GM15510 (cell line): ENCODE results near the gene SACM1L.

Experiments used
- POLR2A ChIP-seq: IDR thresholded peaks from 3 replicates; pipeline ENCODE4 v1.6.1; 2011; ENCODE audit warnings: borderline replicate concordance; ENCODE audit not compliant: insufficient read length; ENCODE audit errors: extremely low read depth

Gene SACM1L

DNA sequence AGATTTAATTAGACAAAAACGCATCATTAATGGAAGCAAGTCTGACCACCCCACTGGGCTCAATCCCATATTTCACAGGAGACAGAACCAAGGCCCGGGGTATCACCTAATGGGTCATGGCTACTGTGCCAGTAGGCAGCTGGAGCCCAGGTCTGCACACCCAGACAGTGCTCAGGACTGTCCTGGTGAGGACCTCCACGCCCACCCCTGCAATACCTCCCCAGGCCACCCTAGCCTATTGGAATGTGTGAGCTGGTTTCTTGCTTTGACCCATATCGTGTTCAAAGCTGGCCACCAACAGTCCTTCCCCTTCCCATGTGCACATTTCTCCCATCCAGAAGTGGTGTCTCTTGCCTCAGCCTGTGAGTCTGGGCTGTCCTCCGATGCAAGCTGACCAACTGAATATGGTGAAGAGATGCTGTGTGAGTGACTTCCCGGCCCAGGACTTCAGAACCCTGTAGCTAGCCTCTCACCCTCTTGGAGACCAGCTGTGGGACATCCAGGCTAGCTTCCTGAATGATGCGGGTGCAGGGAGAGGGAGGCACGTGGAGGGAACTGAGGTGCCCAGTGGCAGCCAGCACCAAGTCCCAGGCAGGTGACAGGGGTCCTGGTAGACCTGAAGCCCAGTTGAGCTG lies 88.0 kb downstream of the SACM1L start:
- no peak for TF ChIP-seq POLR2A

DNA sequence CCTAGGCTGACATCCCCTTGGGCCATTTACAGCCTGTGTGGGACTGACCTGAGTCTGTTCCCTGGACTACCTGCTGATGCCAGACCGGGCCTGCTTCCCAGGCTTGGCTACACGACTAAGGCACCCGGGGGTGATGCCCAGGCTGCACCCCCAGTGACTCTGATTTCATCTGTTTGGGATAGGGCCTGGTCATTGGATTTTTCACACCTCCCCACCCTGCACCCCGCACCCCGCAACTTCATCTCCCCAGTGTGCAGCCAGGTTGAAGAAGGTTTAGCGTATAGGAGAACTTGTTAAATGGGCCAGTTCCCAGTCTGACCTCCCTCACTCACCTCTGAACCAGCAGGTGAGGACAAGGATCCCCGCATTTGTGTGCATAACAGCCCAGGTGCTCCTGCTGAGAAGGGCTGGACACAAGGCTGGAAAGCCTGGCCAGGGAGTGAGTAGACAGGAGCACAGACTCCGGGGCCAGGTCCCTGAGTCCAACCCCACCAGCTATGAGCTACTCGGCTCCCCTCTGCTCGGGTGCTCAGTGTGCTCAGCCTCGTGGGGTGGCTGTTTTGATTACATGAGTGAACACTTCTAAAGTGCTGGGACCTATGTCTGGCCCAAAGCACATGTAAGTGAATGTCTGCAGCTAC lies 88.7 kb downstream of the SACM1L start:
- TF ChIP-seq POLR2A: no peak

DNA sequence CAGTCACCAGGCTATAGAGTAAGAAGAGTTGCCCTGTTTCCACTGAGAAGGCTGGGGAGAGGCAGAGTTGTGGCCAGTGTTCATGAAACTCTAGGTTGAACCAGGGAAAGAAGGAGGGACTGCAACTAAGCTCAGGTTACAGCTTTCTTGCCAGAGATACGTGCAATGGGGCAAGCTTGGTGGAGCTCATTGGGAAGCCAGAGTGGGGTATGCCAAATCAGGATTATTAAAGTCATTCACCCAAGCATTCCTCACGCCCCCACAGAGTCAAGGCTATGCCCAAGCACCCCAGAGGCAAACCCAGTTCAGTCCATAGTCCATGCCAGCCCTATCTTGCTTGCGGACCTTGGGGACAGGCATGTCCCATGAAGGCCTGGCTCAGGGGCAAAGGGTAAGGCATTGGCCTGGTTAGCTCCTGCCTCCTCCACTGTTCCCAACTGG lies 89.6 kb downstream of the SACM1L start:
- TF ChIP-seq POLR2A: no peak

DNA sequence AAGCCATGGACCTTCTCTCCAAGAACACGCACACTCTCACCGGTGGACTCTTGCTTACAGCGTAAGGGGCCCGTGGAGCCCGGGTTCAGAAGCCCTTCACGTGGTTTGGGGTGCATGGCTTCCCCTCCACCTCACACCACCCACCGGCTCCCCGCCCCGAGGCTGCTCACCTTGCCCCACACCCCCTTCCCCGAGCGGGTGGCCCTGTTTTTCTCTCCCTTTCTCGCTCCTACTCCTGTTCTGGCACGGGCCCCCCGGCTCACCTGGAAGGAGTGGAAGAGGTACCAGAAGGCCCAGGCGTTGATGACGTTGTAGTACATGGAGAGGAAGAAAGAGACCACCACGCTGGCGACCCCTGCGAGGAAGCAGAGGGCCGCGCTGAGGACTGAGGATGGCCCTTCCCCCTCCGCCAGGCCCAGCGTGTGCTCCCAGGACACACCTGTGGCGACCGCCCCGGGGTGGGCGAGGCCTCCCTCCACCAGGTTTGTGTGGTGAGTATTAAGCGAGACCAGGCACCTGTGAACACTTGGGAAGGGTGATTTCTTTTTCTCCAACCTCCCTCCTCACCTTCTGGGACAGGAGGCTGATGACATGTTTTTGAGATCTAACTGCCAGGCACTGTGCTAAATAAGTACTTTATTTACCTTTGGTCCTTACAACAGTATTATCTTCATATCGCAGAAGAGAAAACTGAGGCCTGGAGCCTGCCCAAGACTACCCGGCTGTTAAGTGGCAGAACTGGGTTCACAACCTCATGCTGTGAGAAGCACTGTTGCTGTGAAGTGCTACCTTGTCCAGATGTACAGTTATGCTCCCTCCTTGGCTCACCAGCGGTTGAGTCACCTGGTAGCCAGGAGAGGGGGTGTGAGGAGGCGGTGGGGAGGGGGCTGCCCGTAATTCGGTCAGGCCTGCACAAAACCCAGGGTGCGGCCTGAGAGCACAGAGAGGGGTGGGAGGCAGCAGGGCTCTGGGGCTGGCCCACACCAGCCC lies 90.8 kb downstream of the SACM1L start:
- no peak for TF ChIP-seq POLR2A

DNA sequence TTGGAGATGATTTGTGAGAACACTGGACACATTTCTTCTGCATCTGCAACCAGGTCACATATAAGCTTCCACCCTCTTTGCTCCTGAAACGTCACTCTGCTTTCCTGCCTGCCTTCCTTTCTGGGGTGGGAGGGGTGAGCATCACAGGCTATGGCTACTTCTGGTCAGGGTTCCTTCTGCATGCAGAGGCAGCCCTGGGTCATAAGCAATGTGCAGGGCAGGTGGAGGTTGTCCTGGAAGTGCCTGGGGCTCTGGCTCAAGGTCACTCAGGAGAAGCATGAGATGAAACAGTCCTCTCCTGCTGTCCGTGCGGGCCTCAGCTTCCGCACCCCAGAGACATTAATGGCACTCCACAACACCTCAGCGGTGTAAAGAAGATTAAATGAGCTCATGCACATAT lies 92.1 kb downstream of the SACM1L start:
- no peak for TF ChIP-seq POLR2A

DNA sequence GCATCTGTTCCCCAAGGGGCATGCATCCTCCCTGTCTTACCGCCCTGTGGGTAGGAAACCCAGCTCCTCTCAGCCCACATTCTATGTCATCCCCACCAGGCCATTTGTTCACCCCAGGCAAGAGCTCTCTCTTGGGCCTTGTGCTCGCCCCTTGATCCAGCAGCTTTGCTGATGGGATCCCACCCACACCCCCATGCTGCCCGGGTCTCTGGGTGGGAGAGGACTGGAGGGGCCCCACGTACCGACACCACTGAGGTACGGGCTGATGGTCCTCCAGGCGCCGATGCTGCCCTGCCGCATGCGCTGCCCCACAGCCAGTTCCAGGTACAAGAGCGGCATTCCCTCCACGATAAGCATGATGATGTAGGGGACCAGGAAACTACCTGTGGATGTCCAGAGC lies 92.6 kb downstream of the SACM1L start:
- TF ChIP-seq POLR2A: no peak

DNA sequence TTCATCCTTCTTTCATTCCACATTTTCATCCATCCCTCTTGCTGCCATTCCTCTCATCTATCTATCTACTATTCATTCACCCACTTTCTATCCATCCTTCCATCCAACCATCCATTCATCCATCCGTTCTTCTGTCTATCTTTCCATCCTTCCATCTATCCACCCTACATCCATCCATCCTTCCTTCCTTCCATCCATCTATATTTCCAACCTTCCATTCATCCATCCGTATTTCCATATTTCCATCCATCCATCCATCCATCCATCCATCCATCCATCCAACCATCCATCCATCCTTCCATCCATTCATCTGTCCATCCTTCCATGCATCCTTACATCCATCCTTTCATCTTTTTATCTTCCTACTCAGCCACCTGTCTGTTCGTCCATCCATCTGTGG lies 93.2 kb downstream of the SACM1L start:
- no peak for TF ChIP-seq POLR2A

DNA sequence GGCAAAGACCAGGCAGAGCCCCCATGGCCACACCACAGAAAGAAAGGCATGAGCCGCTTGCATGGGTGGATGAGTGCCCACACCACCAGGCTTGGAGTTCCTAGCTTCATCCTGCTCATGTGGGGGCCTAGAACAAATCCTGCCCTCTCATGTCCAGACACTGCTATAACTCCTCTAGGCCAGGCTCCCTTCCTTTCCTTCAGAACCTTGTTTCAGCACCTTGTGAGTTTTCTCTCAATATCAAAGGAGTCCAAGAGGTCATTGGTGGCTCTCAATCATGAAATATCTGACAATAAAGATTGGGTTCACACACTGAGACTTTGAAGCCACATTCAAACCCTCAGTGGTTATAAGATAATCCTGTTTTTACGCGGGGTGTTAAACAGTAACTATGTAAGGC lies 94.5 kb downstream of the SACM1L start:
- TF ChIP-seq POLR2A: no peak

DNA sequence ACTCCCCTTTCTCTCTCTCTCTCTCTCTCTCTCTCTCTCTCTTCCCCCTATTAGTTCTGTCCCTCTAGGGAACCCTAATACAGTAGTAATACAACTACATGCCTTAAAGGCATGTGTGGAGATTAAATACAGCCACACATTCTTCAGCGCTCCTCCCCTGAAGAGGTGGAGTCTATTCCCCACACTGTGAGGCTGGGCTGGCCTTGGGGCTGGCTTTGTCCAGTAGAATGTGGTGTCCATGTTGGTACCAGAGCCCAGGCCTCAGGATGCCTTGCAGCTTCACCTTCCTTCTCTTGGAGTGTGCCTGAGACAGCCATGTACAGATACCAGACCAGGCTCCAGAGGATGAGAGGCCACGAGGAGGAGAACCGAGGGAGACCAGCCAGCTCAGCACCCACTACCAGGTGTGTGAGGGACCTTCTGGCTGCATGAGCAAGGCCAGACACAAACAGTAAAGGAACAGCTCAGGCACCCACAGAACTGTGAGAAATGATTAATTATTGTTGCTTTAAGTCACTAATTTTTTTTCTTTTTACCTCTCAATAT lies 96.5 kb downstream of the SACM1L start:
- no peak for TF ChIP-seq POLR2A

DNA sequence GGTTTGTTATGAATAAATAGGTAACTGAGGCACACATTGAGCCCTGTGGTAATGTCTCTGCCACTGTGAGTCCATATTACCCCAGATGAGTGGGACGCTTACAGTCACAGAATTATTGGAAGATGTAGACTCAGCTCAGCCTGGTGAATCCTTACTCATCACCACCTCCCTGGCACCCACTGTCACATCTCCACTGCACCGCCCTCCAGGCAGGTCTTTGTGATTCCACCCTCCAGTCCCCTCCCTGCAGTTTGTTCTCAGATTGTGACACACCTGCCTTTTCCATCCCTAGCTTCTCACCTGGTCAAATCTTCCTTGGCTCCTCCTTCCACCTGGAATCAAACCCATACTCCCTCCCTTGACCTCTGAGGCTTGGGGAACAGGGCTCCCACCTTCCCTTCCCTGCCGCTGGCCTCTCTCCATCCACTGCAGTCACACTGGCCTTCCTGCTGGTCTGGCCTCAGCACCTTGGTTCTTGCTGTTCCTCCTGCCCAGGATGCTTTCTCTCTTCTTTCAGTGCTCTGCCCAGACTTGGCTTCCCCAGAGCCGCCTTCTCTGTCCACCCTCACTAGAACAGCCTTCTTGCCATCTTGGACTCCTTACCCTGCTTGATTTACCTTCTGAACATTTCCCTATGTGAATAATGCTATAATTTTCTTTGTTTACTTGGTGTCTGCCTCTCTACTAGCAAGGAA lies 97.8 kb downstream of the SACM1L start:
- no peak for TF ChIP-seq POLR2A

DNA sequence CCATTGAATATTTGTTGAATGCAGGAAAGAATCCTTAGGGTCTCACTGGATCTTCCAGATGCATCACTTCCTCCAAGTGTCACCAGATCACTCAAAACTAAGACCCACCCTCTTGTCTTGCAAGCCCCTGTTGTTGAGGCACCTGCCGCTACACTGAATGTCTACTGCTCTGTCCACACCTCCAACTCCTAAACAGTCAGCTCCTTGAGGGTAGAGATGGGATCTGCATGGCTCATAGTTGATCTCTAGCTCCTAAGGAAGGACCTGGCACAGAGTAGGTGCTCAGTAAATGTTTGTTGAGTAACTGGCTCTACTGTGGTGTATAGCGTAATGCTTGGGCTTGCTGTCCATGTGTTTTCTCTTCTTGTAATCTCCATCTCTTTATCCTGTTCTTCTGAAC lies 98.4 kb downstream of the SACM1L start:
- TF ChIP-seq POLR2A: no peak

DNA sequence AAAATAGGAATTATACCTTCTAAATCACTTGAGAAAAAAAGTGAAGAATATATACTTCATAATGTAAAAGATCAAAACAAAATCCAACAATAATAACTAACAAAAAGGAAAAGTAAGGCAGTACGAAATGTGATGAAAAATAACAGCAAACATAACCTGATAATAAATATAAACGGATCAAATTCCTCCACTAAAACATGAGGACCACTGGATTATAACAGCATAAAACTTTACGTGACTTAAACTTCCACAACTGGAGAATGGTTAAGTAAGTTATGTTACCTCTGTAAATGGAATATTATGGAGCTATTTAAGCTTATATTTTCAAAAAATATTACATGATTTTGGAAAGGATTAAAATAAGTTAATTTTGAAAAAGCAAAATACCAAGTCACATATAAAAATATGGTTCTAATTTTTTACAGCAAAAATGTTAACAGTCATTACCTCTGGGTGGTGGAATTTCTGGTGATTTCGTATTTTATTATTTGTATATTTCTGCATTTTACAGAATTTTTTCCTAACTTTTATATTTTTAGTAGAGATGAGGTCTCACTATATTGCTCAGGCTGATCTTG lies 100.1 kb downstream of the SACM1L start:
- TF ChIP-seq POLR2A: no peak

DNA sequence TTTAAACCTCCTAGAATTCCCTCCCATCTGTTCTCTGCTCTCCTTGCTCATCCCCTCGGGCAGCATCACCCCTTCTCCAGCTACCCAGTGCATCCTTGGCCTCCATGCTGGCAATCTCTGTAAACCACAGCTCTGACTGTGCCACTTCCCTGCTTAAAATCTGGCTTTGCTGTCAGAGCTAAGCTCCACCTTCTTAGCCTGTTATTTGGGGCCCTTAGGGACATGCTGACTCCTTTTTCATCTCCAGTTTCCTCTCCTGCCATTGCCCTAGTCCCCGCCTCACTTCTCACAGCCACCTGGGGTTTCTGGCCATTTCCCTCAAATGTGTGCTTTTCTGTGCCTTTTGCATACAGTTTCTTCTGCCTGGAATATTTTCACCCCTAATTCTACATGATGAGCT lies 101.4 kb downstream of the SACM1L start:
- TF ChIP-seq POLR2A: no peak

DNA sequence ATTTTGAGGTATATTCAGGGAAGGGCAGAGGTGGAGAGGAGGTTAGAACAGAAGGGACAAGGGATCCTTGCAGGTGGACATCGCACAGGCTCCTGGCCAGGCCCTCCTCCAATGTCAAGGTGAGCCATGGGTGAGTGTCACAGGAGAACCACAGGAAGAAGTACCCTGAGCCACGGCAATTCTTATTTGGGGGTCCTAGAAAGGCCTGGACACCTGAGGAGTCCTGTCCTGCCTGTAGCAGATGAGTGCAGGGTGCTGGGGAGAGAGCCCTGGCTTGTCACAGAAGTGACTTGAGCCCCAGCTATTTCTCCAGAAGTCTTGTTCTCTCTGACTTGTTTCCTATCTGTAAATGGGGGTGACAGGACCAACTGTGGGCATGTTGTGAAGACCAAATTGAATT lies 102.8 kb downstream of the SACM1L start:
- TF ChIP-seq POLR2A: no peak
